ENCODE results near the gene NDUFB3.

DNA sequence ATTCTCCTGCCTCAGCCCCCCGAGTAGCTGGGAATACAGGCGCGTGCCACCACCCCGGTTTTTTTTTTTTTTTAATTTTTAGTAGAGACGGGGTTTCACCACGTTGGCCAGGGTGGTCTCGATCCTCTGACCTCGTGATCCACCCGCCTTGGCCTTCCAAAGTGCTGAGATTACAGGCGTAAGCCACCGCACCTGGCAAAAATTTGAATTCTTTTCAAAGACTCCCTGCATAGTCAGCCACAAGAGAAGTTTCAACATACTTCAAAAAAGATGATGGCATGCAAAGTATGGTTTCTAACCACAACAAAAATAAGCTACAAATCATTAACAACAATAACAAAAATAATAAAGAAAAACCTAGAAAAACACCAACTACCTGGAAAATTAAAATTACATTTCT is 22.3 kb upstream of the NDUFB3 start:
- TF ChIP-seq BCL11A (tag by site-specific recombination; IDR thresholded peaks at IDR 0.05; ENCODE audit: low read depth), result no peak
- TF ChIP-seq ZSCAN16 (tag by site-specific recombination; IDR thresholded peaks at IDR 0.05), result no peak
- TF ChIP-seq, protein P1, sequence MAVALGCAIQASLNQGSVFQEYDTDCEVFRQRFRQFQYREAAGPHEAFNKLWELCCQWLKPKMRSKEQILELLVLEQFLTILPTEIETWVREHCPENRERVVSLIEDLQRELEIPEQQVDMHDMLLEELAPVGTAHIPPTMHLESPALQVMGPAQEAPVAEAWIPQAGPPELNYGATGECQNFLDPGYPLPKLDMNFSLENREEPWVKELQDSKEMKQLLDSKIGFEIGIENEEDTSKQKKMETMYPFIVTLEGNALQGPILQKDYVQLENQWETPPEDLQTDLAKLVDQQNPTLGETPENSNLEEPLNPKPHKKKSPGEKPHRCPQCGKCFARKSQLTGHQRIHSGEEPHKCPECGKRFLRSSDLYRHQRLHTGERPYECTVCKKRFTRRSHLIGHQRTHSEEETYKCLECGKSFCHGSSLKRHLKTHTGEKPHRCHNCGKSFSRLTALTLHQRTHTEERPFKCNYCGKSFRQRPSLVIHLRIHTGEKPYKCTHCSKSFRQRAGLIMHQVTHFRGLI (tag by site-specific recombination; IDR thresholded peaks at IDR 0.05), result no peak
- TF ChIP-seq YY1 (tag by site-specific recombination; IDR thresholded peaks at IDR 0.05), result no peak
- no peak for TF ChIP-seq ZNF658 (tag by site-specific recombination; IDR thresholded peaks at IDR 0.05)
- no peak for TF ChIP-seq KLF10 (tag by site-specific recombination; IDR thresholded peaks at IDR 0.05)
- TF ChIP-seq, protein P2, sequence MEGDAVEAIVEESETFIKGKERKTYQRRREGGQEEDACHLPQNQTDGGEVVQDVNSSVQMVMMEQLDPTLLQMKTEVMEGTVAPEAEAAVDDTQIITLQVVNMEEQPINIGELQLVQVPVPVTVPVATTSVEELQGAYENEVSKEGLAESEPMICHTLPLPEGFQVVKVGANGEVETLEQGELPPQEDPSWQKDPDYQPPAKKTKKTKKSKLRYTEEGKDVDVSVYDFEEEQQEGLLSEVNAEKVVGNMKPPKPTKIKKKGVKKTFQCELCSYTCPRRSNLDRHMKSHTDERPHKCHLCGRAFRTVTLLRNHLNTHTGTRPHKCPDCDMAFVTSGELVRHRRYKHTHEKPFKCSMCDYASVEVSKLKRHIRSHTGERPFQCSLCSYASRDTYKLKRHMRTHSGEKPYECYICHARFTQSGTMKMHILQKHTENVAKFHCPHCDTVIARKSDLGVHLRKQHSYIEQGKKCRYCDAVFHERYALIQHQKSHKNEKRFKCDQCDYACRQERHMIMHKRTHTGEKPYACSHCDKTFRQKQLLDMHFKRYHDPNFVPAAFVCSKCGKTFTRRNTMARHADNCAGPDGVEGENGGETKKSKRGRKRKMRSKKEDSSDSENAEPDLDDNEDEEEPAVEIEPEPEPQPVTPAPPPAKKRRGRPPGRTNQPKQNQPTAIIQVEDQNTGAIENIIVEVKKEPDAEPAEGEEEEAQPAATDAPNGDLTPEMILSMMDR (tag by site-specific recombination; IDR thresholded peaks at IDR 0.05), result no peak
- TF ChIP-seq, protein P3, sequence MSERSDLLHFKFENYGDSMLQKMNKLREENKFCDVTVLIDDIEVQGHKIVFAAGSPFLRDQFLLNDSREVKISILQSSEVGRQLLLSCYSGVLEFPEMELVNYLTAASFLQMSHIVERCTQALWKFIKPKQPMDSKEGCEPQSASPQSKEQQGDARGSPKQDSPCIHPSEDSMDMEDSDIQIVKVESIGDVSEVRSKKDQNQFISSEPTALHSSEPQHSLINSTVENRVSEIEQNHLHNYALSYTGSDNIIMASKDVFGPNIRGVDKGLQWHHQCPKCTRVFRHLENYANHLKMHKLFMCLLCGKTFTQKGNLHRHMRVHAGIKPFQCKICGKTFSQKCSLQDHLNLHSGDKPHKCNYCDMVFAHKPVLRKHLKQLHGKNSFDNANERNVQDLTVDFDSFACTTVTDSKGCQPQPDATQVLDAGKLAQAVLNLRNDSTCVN (tag by site-specific recombination; optimal IDR thresholded peaks at IDR 0.05), result no peak
- no peak for TF ChIP-seq ZBTB1 (tag by site-specific recombination; IDR thresholded peaks at IDR 0.05)

All from HEK293 (cell line).